Measurements from ENCODE around the gene FAM47E. TPM values are rescaled to one million over a fixed set of nuclear protein-coding genes. Genes with fewer than 3 reads are reported as not detected.
A peak's percentile ranks its signal among the peaks of the same experiment; 100 is the strongest.

FAM47E gene, protein sequence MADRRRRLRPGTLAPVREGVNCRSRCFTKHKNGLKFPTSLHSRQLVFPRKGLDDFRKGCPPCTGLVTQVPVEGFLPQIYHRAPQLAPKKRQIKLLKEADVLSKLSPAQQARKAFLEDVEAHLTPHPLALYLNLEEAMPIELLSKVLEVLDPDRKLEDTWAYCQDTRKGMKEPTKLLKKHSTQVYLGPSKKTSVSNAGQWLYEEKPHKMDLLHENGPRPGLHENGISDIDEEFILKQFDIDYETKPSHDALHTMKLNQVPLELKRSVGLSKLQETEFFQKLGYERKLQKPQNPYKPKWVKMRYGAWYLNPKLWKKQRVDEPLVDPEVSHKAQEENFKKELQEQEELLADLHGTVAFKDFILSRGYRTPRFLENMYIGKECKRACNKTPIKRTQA
- total RNA-seq (under 1 TPM in 1 of 2 donors, not detected in 1; 0.72 TPM), total RNA-seq (0 to 0.23 reads per million in 2 donors)

DNA sequence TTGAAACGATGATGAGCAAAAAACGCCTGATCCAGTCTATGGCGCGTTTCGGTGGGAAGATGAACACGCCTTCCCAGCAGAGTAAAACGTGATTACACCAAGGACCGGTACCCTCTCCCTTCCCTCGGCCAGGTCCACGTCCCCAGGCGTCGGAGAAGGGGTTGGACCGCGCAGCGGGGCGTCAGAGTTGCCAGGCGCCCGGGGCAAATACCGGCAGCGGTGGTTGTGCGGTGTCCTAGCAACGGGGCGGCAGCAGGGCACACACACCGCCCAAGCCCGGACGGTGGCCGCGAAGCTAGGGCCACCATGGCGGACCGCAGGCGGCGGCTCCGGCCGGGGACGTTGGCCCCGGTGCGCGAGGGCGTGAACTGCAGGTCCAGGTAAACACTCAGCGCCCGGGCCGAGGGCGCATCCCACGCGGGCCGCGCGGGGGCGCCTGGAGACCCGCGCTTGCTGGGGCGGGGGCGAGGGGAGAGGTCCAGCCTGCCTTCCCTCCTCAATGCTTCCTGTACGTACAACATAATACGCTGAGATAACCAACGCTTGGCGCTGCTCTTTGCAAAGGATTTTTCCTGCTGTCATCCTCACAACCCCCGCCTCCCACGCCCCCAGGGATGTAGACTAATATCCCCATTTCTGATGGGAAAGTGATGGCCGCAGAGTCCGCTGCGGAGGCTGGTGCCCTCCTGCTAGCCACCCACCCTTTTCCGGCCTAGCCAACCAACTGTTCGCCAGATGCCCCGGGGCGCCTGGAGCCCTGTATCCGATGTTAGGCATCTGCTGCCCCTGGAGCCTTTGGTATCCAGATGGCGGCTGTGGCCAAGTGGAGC lies at the start of gene FAM47E:
Gene FAM47E, plus strand, starts transcription at position 281 of the 830 bp plus-strand sequence. Its CDS starts 26 bp downstream, at position 307.
- DNase-seq (peak in 1 of 3 donors; percentile 13), ATAC-seq (peak; percentile 82)
- Mint-ChIP-seq H3K27me3 (peaks cover 79% of the 10 kb centered on the region), H3K27ac (peak within 1 kb of the TSS; percentile 19), H3K36me3 (ENCODE audit: low read depth) (peaks cover 8% of the 10 kb centered on the region), H3K4me1 (peaks cover 6% of the 10 kb centered on the region), H3K4me3 (peak within 1 kb of the TSS; percentile 87)
- H3K9me3 ChIP-seq (ENCODE audit: control insufficient read depth, low read length, poor library complexity, severe bottlenecking) = no peaks in the 10 kb centered on the region

DNA sequence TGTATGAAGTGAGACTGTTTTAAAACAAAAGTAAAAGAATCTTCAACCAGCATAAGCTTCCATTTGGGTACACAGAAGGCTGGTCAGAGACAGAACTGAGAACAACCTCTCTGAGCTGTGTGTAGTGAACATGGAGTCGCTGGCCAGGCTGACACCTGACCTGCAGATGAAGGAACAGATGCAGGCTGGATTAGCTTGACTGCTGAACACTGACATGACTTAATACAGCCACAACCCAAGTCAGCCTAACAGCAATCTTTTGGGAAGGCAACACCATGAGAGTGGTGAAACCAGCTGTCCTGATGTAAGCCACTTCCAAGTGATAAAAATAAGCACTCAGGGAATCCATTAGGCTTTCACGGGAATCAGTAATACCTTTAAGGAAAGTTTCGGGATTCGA lies 48.0 kb upstream of the FAM47E start:
- no peaks in the 10 kb centered on the region for H3K36me3 Mint-ChIP-seq (ENCODE audit: low read depth)
- no peaks in the 10 kb centered on the region for H3K9me3 ChIP-seq (ENCODE audit: control insufficient read depth, low read length, poor library complexity, severe bottlenecking)
- no peak overlapping the region for H3K4me3 Mint-ChIP-seq
- ATAC-seq = no peak
- H3K27ac Mint-ChIP-seq = no peak overlapping the region
- no peaks in the 10 kb centered on the region for H3K27me3 Mint-ChIP-seq
- DNase-seq = no peak
- peaks cover 26% of the 10 kb centered on the region for H3K4me1 Mint-ChIP-seq

DNA sequence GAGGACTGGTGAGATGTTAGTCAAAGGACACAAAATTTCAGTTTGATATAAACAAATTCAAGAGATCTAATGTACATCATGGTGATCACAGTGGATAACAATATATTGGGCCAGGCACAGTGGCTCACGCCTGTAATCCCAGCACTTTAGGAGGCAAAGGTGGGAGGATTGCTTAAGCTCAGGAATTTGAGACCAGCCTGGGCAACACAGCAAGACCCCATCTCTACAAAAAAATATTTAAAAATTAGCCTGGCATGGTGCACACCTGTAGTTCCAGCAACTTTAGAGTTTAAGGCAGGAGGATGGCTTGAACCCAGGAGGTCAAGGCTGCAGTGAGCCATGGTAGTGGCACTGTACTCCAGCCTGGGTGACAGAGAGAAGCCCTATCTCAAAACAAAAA lies 46.6 kb upstream of the FAM47E start:
- Mint-ChIP-seq H3K4me1 (peaks cover 23% of the 10 kb centered on the region), H3K27ac (peak overlapping the region; percentile 29)
- no peak for ATAC-seq

DNA sequence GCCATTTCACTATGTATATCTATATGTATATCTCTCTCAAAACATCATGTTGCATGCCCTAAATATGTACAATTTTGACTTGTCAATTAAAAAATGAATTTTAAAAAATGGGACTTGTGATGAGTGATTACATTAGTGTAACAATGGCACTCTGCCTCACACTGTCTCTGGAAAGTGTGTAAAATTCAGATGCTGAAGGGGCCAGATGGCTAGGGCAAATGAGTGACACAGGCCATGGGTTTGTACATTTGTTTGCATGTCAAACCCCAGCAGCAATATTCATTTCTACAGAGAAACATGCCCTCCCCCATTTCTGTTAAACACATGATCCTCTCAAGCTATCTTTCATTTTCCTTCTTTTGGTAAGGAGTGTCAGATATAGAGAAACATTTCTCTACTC lies 46.0 kb upstream of the FAM47E start:
- H3K27me3 Mint-ChIP-seq = no peaks in the 10 kb centered on the region
- H3K36me3 Mint-ChIP-seq (ENCODE audit: low read depth) = no peaks in the 10 kb centered on the region
- H3K27ac Mint-ChIP-seq = no peak overlapping the region
- H3K4me1 Mint-ChIP-seq = peaks cover 26% of the 10 kb centered on the region
- no peak overlapping the region for H3K4me3 Mint-ChIP-seq
- no peaks in the 10 kb centered on the region for H3K9me3 ChIP-seq (ENCODE audit: control insufficient read depth, low read length, poor library complexity, severe bottlenecking)
- ATAC-seq = no peak
- no peak for DNase-seq

More for the DNA sequence above, 46.6 kb upstream of the FAM47E start:
- H3K9me3 ChIP-seq (ENCODE audit: control insufficient read depth, low read length, poor library complexity, severe bottlenecking) = no peaks in the 10 kb centered on the region
- H3K4me3 Mint-ChIP-seq = no peak overlapping the region
- no peaks in the 10 kb centered on the region for H3K27me3 Mint-ChIP-seq
- no peaks in the 10 kb centered on the region for H3K36me3 Mint-ChIP-seq (ENCODE audit: low read depth)
- DNase-seq = no peak

DNA sequence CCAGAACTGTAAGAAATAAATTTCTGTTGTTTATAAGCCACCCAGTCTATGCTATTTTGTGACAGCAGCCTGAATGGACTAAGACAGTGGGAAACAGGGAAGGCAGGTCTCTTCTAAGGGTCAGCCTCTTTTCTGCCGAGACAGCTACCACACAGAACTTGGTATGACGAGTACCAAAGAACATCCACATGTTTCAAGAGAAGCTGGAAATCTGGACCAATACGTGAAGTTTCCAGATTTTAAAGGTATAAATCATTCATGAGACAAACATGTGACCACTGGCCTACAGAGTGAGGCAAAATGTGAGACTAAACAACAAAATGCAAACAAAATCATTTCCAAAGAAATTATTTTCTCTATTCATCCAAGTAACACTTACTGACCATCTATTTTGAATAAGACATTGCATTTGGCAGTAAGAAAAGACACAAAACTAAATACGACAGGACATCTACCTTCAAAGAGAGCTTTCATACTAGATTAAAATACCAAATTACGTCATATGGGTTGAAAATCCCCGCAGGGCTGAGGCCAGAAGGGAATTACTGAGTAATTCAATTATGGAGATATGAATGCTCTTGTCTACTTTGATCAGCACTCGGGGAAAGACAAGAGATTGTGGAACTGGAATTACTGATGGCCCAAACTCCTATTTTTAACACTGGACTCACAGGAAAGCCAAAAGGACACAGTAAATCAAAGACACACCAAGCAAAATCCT lies 45.1 kb upstream of the FAM47E start:
- Mint-ChIP-seq H3K4me1 (peaks cover 21% of the 10 kb centered on the region), H3K4me3 (no peak overlapping the region), H3K27ac (no peak overlapping the region), H3K36me3 (ENCODE audit: low read depth) (no peaks in the 10 kb centered on the region), H3K27me3 (no peaks in the 10 kb centered on the region)
- DNase-seq = no peak
- ATAC-seq = no peak
- no peaks in the 10 kb centered on the region for H3K9me3 ChIP-seq (ENCODE audit: control insufficient read depth, low read length, poor library complexity, severe bottlenecking)

DNA sequence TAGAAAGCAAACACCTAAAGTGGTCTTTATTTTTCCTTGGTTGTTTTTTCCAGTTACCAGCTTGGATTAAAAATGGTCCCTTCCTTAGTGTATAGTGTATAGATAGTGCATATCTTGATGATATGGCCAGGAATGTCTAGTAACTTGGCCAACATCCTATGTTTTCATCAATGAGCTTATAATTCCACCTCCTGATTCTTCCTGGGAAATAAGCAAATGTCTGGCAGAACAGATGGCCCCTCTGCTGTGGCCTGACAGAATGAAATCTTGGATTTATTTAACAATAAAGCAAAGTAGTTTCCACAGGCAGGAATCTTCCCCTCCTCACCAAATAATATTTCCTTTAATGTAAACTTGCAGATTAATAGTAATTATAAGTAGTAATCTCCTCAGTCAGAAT lies 44.0 kb upstream of the FAM47E start:
- no peaks in the 10 kb centered on the region for H3K27me3 Mint-ChIP-seq
- H3K36me3 Mint-ChIP-seq (ENCODE audit: low read depth) = no peaks in the 10 kb centered on the region
- peak overlapping the region; percentile 74 for H3K27ac Mint-ChIP-seq
- no peak overlapping the region for H3K4me3 Mint-ChIP-seq
- H3K4me1 Mint-ChIP-seq = peaks cover 30% of the 10 kb centered on the region
- H3K9me3 ChIP-seq (ENCODE audit: control insufficient read depth, low read length, poor library complexity, severe bottlenecking) = no peaks in the 10 kb centered on the region
- ATAC-seq (no peak), DNase-seq (no peak)

DNA sequence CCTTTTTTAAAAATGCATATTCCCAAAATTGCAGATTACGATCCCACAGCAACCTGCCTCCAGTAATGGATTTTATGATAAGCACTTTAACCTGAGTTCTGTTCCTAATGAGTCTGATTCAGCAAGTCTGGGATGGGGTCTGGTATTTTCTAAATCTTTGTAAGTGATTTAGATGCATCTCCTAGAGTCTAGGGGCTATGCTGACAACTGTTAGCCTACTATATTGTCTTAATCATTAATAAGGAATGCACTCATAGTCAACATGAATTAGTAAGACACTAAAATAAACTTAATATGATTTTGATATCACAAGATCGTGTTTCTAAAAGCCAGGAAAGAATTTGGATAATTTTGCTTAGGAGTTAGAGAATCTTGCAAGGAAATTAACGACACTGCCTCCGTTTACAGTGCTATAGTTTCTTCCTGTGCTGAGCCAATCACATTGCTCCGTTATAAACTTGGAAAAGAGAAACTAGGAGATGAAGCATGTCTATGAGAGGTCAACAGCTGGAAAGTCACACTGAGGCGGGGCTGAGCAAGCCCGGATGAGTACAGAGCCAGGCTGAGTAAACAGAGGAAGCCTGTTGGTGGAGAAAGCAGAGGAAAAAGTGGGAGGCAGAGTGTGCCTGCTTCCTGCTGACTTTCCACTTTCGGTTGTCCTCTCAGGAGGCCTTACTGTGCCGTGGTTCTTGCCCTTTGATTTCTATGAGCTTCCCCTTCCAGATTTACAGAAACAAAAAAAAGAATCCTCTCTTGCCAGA lies 43.3 kb upstream of the FAM47E start:
- ATAC-seq (no peak), DNase-seq (no peak)
- Mint-ChIP-seq H3K4me1 (peaks cover 35% of the 10 kb centered on the region), H3K36me3 (ENCODE audit: low read depth) (no peaks in the 10 kb centered on the region), H3K4me3 (peak overlapping the region; percentile 28), H3K27ac (peak overlapping the region; percentile 74), H3K27me3 (no peaks in the 10 kb centered on the region)
- H3K9me3 ChIP-seq (ENCODE audit: control insufficient read depth, low read length, poor library complexity, severe bottlenecking) = no peaks in the 10 kb centered on the region

DNA sequence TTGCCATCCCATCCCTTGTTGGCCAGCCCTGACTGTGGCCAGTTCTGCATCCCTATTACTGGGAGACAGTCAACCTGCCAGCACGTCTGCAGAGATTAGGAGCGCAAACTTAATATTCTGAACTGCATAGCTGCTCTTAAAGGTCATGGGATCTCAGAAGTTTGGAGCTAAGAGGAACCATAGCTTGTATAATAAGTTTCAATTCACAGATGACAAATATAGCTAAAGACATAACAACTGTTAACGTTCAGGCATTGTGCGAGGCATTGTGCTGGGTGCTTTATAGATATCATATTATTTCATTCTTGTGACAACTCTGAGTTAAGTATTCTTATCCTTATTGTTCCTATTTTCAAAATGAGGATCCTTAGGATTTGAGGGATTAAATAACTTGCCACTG lies 41.6 kb upstream of the FAM47E start:
- H3K9me3 ChIP-seq (ENCODE audit: control insufficient read depth, low read length, poor library complexity, severe bottlenecking) = no peaks in the 10 kb centered on the region
- Mint-ChIP-seq H3K4me1 (peaks cover 44% of the 10 kb centered on the region), H3K36me3 (ENCODE audit: low read depth) (no peaks in the 10 kb centered on the region), H3K27ac (no peak overlapping the region), H3K4me3 (no peak overlapping the region), H3K27me3 (no peaks in the 10 kb centered on the region)
- DNase-seq (no peak), ATAC-seq (no peak)

DNA sequence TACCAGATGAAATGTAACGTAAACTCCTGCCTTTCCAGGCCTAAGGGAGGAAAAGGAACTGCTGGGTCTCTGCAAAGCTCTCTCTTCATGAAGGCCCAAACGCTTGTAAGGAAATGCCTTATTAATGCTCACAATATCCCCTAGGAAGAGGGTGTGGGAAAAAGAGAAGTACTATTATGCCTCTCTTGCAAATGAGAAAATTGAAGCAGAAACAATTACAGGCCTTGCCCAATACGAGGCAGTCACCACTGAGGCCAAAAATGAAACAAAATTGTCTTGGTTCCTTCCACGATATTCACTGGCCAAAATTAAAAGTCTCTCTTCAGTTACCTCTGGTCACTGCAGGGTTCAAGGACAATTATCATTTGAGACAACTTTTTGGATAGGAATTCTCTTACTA lies 41.1 kb upstream of the FAM47E start:
- Mint-ChIP-seq H3K27ac (no peak overlapping the region), H3K4me1 (peaks cover 44% of the 10 kb centered on the region)

DNA sequence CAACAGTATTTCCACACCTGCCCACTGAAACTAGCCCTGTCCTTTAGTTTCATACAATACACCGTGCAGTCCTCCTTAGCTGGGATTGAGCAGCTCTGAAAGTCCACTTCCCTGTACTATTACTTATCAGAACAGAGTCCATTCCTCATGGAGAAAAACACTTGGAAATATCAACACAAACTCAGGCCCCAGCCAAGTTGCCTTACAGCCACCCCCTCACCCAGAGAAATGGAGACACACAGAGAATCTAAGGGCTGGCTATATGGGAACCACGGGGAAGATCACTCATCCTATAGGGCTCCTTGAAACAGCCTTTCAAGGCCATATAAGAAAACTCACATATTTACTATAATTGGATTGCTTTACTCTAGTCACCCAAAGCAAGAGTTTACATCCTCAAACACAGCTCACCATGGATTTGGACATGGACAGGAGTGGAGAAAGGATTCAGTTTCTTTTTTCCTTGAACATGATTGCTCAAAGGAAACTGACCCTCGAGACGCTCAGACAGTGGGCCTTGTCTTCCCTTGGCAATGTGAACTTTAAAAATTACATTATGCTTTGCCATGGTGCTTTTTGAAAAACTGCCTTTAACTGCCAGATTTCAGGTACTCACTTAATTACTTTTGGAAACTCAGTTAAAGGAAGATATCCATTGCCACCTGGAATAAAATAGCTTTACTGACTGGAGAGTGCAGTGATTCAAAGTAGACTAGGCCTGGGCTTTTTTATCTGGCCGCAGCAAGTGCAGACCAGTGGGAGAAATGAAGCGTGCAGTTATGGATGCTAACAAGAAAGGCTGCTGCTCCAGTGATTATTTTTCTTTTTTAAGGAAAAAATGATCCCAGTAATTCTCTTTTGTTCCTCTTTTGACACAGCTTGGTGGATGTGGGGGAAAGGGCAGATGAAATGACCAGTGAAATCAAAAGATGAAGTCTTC lies 39.5 kb upstream of the FAM47E start:
- H3K27me3 Mint-ChIP-seq = no peaks in the 10 kb centered on the region
- peak overlapping the region; percentile 94 for H3K4me3 Mint-ChIP-seq
- ATAC-seq (no peak), DNase-seq (no peak)
- H3K9me3 ChIP-seq (ENCODE audit: control insufficient read depth, low read length, poor library complexity, severe bottlenecking) = no peaks in the 10 kb centered on the region
- H3K4me1 Mint-ChIP-seq = peaks cover 46% of the 10 kb centered on the region
- H3K27ac Mint-ChIP-seq = peak overlapping the region; percentile 93
- no peaks in the 10 kb centered on the region for H3K36me3 Mint-ChIP-seq (ENCODE audit: low read depth)

More for the DNA sequence above, 41.1 kb upstream of the FAM47E start:
- Mint-ChIP-seq H3K36me3 (ENCODE audit: low read depth) (no peaks in the 10 kb centered on the region), H3K4me3 (no peak overlapping the region), H3K27me3 (no peaks in the 10 kb centered on the region)
- H3K9me3 ChIP-seq (ENCODE audit: control insufficient read depth, low read length, poor library complexity, severe bottlenecking) = no peaks in the 10 kb centered on the region
- DNase-seq (no peak), ATAC-seq (no peak)

DNA sequence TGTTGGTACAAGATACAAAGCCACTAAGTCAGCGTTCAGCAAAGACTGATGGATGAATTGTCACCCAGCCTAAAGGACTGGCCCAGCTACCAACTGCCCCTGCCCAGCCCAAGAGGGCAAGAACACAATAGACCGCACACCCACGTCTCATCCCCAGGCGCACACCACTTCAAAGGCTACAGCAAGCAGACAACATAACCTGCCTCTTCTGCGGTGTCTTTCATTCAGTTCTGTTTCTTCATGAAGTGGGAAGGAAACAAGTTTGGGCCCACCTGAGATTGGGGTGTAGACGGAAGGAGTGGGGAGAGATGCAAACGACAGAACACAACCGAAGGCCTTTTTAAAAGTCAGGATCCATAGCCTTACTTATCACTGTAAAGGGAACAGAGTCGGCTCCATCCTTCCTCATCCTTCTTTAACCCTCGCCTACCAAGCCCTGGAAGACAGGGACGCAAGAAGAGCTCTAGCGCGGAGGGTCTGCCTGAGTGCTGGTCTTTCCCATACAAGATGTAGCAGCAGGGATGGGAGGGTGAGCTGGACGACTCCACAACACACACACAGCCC lies 38.6 kb upstream of the FAM47E start:
- Mint-ChIP-seq H3K4me3 (peak overlapping the region; percentile 94), H3K27ac (peak overlapping the region; percentile 93), H3K4me1 (peaks cover 46% of the 10 kb centered on the region), H3K36me3 (ENCODE audit: low read depth) (no peaks in the 10 kb centered on the region), H3K27me3 (no peaks in the 10 kb centered on the region)
- ATAC-seq (peak; percentile 45), DNase-seq (peak; percentile 21 to 37 (median 31))
- H3K9me3 ChIP-seq (ENCODE audit: control insufficient read depth, low read length, poor library complexity, severe bottlenecking) = no peaks in the 10 kb centered on the region
